ENCODE results near the gene REPIN1. TPM values are rescaled to one million over a fixed set of nuclear protein-coding genes. Genes with fewer than 3 reads are reported as not detected.

The REPIN1 gene
- total RNA-seq, 1 donor from 2014 or later: 111 TPM

GRCh38 chr7:150335108-150335773 lies 33.4 kb upstream of the REPIN1 start:
- ATAC-seq: no peak
- intact Hi-C loops (cut with DNase I): no loop called here
- no peak for DNase-seq (ENCODE audit: missing footprints)

GRCh38 chr7:150335774-150336112 lies 32.9 kb upstream of the REPIN1 start:
- intact Hi-C loops (cut with DNase I): no loop called here
- no peak for ATAC-seq
- no peak for DNase-seq (ENCODE audit: missing footprints)

GRCh38 chr7:150336746-150337145 lies 31.9 kb upstream of the REPIN1 start:
- DNase-seq (ENCODE audit: missing footprints) (no peak), ATAC-seq (no peak)
- intact Hi-C loops (cut with DNase I): no loop called here

- DNase-seq (ENCODE audit: missing footprints): no peak
- intact Hi-C loops (cut with DNase I): no loop called here
These were observed 31.4 kb upstream of the REPIN1 start for GRCh38 chr7:150337179-150337578.

GRCh38 chr7:150337659-150338081 lies 31.0 kb upstream of the REPIN1 start:
- intact Hi-C loops (cut with DNase I): no loop called here
- no peak for DNase-seq (ENCODE audit: missing footprints)
- no peak for ATAC-seq

More at GRCh38 chr7:150337179-150337578, 31.4 kb upstream of the REPIN1 start:
- no peak for ATAC-seq

- intact Hi-C loops (cut with DNase I): no loop called here
- ATAC-seq (no peak), DNase-seq (ENCODE audit: missing footprints) (no peak)
These were observed 30.3 kb upstream of the REPIN1 start for GRCh38 chr7:150338166-150338829.

GRCh38 chr7:150339409-150339809 lies 29.2 kb upstream of the REPIN1 start:
- intact Hi-C loops (cut with DNase I): no loop called here
- DNase-seq (ENCODE audit: missing footprints) (no peak), ATAC-seq (no peak)

GRCh38 chr7:150340024-150340749 lies 28.4 kb upstream of the REPIN1 start:
- ATAC-seq (peak; percentile 71), DNase-seq (ENCODE audit: missing footprints) (peak; percentile 73)
- intact Hi-C loops (cut with DNase I): no loop called here

GRCh38 chr7:150340875-150341262 lies 27.8 kb upstream of the REPIN1 start:
- intact Hi-C loops (cut with DNase I): no loop called here
- ATAC-seq (no peak), DNase-seq (ENCODE audit: missing footprints) (no peak)

- intact Hi-C loops (cut with DNase I): no loop called here
- ATAC-seq (peak; percentile 80), DNase-seq (ENCODE audit: missing footprints) (peak; percentile 75)
These were observed 27.1 kb upstream of the REPIN1 start, which contains the start of gene RARRES2 for GRCh38 chr7:150341263-150342120. TSS of gene RARRES2 (minus strand) at chr7:150341629. CDS start at chr7:150340609, 1,020 bp downstream.

- intact Hi-C loops (cut with DNase I): no loop called here
- ATAC-seq (no peak), DNase-seq (ENCODE audit: missing footprints) (no peak)
These were observed 26.6 kb upstream of the REPIN1 start for GRCh38 chr7:150342121-150342408.

GRCh38 chr7:150343225-150343624 lies 25.4 kb upstream of the REPIN1 start:
- no peak for DNase-seq (ENCODE audit: missing footprints)
- no peak for ATAC-seq
- intact Hi-C loops (cut with DNase I): no loop called here

- intact Hi-C loops (cut with DNase I): no loop called here
- no peak for DNase-seq (ENCODE audit: missing footprints)
- no peak for ATAC-seq
These were observed 24.3 kb upstream of the REPIN1 start for GRCh38 chr7:150344299-150344698.

GRCh38 chr7:150345012-150345411 lies 23.6 kb upstream of the REPIN1 start:
- intact Hi-C loops (cut with DNase I): no loop called here
- DNase-seq (ENCODE audit: missing footprints) (no peak), ATAC-seq (no peak)

GRCh38 chr7:150346922-150347321 lies 21.7 kb upstream of the REPIN1 start:
- intact Hi-C loops (cut with DNase I): no loop called here
- ATAC-seq (no peak), DNase-seq (ENCODE audit: missing footprints) (no peak)

- no peak for ATAC-seq
These were observed 16.9 kb upstream of the REPIN1 start for GRCh38 chr7:150351587-150352194.

GRCh38 chr7:150355666-150356059 lies 13.0 kb upstream of the REPIN1 start:
- intact Hi-C loops (cut with DNase I): loop anchor here (5.0 kb wide), 1 partner anchor 67 kb away; no protein-coding TSS in a partner anchor
- no peak for DNase-seq (ENCODE audit: missing footprints)
- ATAC-seq: no peak

More at GRCh38 chr7:150351587-150352194, 16.9 kb upstream of the REPIN1 start:
- intact Hi-C loops (cut with DNase I): no loop called here
- DNase-seq (ENCODE audit: missing footprints): no peak

- ATAC-seq (no peak), DNase-seq (ENCODE audit: missing footprints) (no peak)
- intact Hi-C loops (cut with DNase I): loop anchor here (5.0 kb wide), 1 partner anchor 66 kb away; no protein-coding TSS in a partner anchor
These were observed 12.2 kb upstream of the REPIN1 start for GRCh38 chr7:150356265-150356897.

Measured in Right ventricle myocardium inferior (tissue), 1 donor.